HEK293 (cell line): ENCODE results near the gene GGN.

Experiments
- GFI1B ChIP-seq: fragments of 450-650 bp; formaldehyde crosslinking; IDR thresholded peaks from 2 replicates; pipeline ENCODE4 v1.5.1; 2016; ENCODE audit warnings: missing biosample characterization, missing genetic modification characterization
- GLIS1 ChIP-seq: fragments of 450-650 bp; formaldehyde crosslinking; IDR thresholded peaks from 2 replicates; pipeline ENCODE4 v1.5.1; 2016; ENCODE audit warnings: missing biosample characterization, missing genetic modification characterization
- SCRT1 ChIP-seq: fragments of 450-650 bp; formaldehyde crosslinking; IDR thresholded peaks from 2 replicates; pipeline ENCODE4 v1.5.1; 2016; ENCODE audit warnings: missing biosample characterization, missing genetic modification characterization, borderline replicate concordance
- SP7 ChIP-seq: fragments of 450-650 bp; formaldehyde crosslinking; IDR thresholded peaks from 2 replicates; pipeline ENCODE4 v1.5.1; 2016; ENCODE audit warnings: missing biosample characterization, missing genetic modification characterization
- YY2 ChIP-seq: fragments of 450-650 bp; formaldehyde crosslinking; IDR thresholded peaks from 2 replicates; pipeline ENCODE4 v1.5.1; 2016; ENCODE audit warnings: missing biosample characterization, missing genetic modification characterization
- ZEB2 ChIP-seq: fragments of 450-650 bp; formaldehyde crosslinking; IDR thresholded peaks from 2 replicates; pipeline ENCODE4 v1.5.1; 2016; ENCODE audit warnings: missing biosample characterization, missing genetic modification characterization
- ZFHX2 ChIP-seq: fragments of 450-650 bp; formaldehyde crosslinking; conservative IDR thresholded peaks from 2 replicates; pipeline ENCODE4 v1.5.1; 2016; ENCODE audit warnings: missing biosample characterization, missing genetic modification characterization
- ZNF133 ChIP-seq: fragments of 450-650 bp; formaldehyde crosslinking; IDR thresholded peaks from 2 replicates; pipeline ENCODE4 v1.5.1; 2016; ENCODE audit warnings: missing biosample characterization, missing genetic modification characterization
- ZNF169 ChIP-seq: fragments of 450-650 bp; formaldehyde crosslinking; IDR thresholded peaks from 2 replicates; pipeline ENCODE4 v1.5.1; 2016; ENCODE audit warnings: missing biosample characterization, missing genetic modification characterization
- ZNF174 ChIP-seq: fragments of 450-650 bp; formaldehyde crosslinking; IDR thresholded peaks from 2 replicates; pipeline ENCODE4 v1.5.0; 2017; ENCODE audit warnings: missing biosample characterization, mild to moderate bottlenecking, missing genetic modification characterization
- ZNF175 ChIP-seq: fragments of 450-650 bp; formaldehyde crosslinking; IDR thresholded peaks from 2 replicates; pipeline ENCODE4 v1.5.1; 2016; ENCODE audit warnings: missing biosample characterization, missing genetic modification characterization
- ZNF19 ChIP-seq: fragments of 450-650 bp; formaldehyde crosslinking; IDR thresholded peaks from 2 replicates; pipeline ENCODE4; 2016; ENCODE audit warnings: missing biosample characterization, missing genetic modification characterization, low read depth
- ZNF280C ChIP-seq: fragments of 450-650 bp; formaldehyde crosslinking; IDR thresholded peaks from 2 replicates; pipeline ENCODE4 v1.5.1; 2016; ENCODE audit warnings: missing biosample characterization, missing genetic modification characterization
- ZNF292 ChIP-seq: fragments of 450-650 bp; formaldehyde crosslinking; IDR thresholded peaks from 2 replicates; pipeline ENCODE4 v1.5.1; 2016; ENCODE audit warnings: low read depth, missing biosample characterization, missing genetic modification characterization, borderline replicate concordance
- ZNF354C ChIP-seq: fragments of 450-650 bp; formaldehyde crosslinking; IDR thresholded peaks from 2 replicates; pipeline ENCODE4 v1.5.1; 2016; ENCODE audit warnings: missing biosample characterization, missing genetic modification characterization, low read depth, borderline replicate concordance
- ZNF37A ChIP-seq: fragments of 450-650 bp; IDR thresholded peaks from 2 replicates; pipeline ENCODE4 v1.5.1; 2018; ENCODE audit warnings: missing biosample characterization, missing genetic modification characterization
- ZNF391 ChIP-seq: fragments of 450-650 bp; formaldehyde crosslinking; IDR thresholded peaks from 2 replicates; pipeline ENCODE4 v1.5.1; 2016; ENCODE audit warnings: low read depth, missing biosample characterization, missing genetic modification characterization, borderline replicate concordance
- ZNF404 ChIP-seq: fragments of 450-650 bp; formaldehyde crosslinking; IDR thresholded peaks from 2 replicates; pipeline ENCODE4 v1.5.1; 2017; ENCODE audit warnings: missing biosample characterization, missing genetic modification characterization
- ZNF423 ChIP-seq: fragments of 450-650 bp; formaldehyde crosslinking; IDR thresholded peaks from 2 replicates; pipeline ENCODE4 v1.5.1; 2016; ENCODE audit warnings: missing biosample characterization, missing genetic modification characterization
- ZNF473 ChIP-seq: fragments of 450-650 bp; formaldehyde crosslinking; IDR thresholded peaks from 2 replicates; pipeline ENCODE4 v1.5.1; 2017; ENCODE audit warnings: missing biosample characterization, missing genetic modification characterization
- ZNF521 ChIP-seq: fragments of 450-650 bp; formaldehyde crosslinking; IDR thresholded peaks from 2 replicates; pipeline ENCODE4 v1.5.1; 2017; ENCODE audit warnings: missing biosample characterization, mild to moderate bottlenecking, missing genetic modification characterization
- ZNF558 ChIP-seq: fragments of 450-650 bp; formaldehyde crosslinking; IDR thresholded peaks from 2 replicates; pipeline ENCODE4 v1.5.1; 2016; ENCODE audit warnings: missing biosample characterization, missing genetic modification characterization
- ZNF596 ChIP-seq: fragments of 450-650 bp; IDR thresholded peaks from 2 replicates; pipeline ENCODE4 v1.5.0; 2018; ENCODE audit warnings: missing biosample characterization, mild to moderate bottlenecking, missing genetic modification characterization, moderate library complexity
- ZNF658 ChIP-seq: fragments of 450-650 bp; formaldehyde crosslinking; IDR thresholded peaks from 2 replicates; pipeline ENCODE4; 2016; ENCODE audit warnings: missing biosample characterization, missing genetic modification characterization
- ZNF701 ChIP-seq: fragments of 450-650 bp; formaldehyde crosslinking; IDR thresholded peaks from 2 replicates; pipeline ENCODE4 v1.5.1; 2016; ENCODE audit warnings: missing biosample characterization, missing genetic modification characterization
- ZNF777 ChIP-seq: fragments of 450-650 bp; formaldehyde crosslinking; IDR thresholded peaks from 2 replicates; pipeline ENCODE4 v1.5.1; 2017; ENCODE audit warnings: missing biosample characterization, missing genetic modification characterization, borderline replicate concordance
- TF ChIP-seq, protein P1 (sequence below): fragments of 450-650 bp; formaldehyde crosslinking; IDR thresholded peaks from 2 replicates; pipeline ENCODE4 v1.5.1; 2016; ENCODE audit warnings: missing biosample characterization, missing genetic modification characterization
- TF ChIP-seq, protein P2 (sequence below): fragments of 450-650 bp; formaldehyde crosslinking; IDR thresholded peaks from 2 replicates; pipeline ENCODE4 v1.5.1; 2016; ENCODE audit warnings: missing biosample characterization, missing genetic modification characterization
- TF ChIP-seq, protein P3 (sequence below): fragments of 450-650 bp; formaldehyde crosslinking; IDR thresholded peaks from 2 replicates; pipeline ENCODE4 v1.5.1; 2017; ENCODE audit warnings: missing biosample characterization, missing genetic modification characterization
- TF ChIP-seq, protein P4 (sequence below): fragments of 450-650 bp; formaldehyde crosslinking; IDR thresholded peaks from 2 replicates; pipeline ENCODE4; 2016; ENCODE audit warnings: missing biosample characterization, missing genetic modification characterization

Gene GGN

DNA sequence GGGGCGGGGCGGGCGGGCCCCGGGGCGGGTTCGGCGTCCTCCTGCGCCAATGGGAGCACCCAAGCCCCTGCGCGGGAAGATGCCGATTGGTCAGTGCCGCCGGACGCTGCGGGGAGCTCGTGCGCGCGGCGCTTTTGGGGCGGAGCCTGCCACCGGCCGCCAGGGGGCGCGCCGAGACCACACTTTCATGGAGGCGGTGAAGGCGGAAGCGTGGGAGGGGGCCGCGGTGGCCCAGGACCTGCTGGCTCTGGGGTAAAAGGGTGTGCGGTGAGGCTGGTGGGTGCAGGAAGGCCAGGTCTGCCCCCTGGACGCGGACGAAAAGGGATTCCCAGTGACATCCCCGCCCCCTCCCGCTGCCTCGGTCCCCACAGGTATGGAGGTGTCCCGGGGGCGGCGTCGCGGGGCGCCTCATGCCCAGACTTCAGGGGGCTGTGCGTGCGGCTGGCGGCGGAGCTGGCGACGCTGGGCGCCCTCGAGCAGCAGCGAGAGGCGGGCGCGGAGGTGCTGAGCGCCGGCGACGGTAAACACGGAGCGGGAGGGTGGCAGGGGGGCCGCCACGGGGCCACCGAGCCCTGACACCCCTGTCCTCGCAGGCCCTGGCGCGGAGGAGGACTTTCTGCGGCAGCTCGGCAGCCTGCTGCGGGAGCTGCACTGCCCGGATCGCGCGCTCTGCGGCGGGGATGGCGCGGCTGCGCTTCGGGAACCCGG, 15.3 kb upstream of the GGN start, which contains the start of gene FAM98C (continued):
- TF ChIP-seq ZNF404 (tag by site-specific recombination): no peak
- 0 out of 2 replicates have a peak, but pooled peaks have one; percentile 21 for TF ChIP-seq GFI1B (tag by site-specific recombination)
- TF ChIP-seq ZFHX2: peak; percentile 100
- TF ChIP-seq ZNF658 (tag by site-specific recombination): no peak
- peak; percentile 91 for TF ChIP-seq ZNF423
- TF ChIP-seq ZNF701 (tag by site-specific recombination): no peak
- TF ChIP-seq ZNF391 (tag by site-specific recombination): peak; percentile 98
- TF ChIP-seq ZNF133 (tag by site-specific recombination): no peak
- no peak for TF ChIP-seq ZNF473 (tag by site-specific recombination)
- TF ChIP-seq, protein P1, sequence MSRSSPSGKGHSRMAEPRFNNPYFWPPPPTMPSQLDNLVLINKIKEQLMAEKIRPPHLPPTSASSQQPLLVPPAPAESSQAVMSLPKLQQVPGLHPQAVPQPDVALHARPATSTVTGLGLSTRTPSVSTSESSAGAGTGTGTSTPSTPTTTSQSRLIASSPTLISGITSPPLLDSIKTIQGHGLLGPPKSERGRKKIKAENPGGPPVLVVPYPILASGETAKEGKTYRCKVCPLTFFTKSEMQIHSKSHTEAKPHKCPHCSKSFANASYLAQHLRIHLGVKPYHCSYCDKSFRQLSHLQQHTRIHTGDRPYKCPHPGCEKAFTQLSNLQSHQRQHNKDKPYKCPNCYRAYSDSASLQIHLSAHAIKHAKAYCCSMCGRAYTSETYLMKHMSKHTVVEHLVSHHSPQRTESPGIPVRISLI: no peak
- no peak for TF ChIP-seq ZNF175 (tag by site-specific recombination)
- TF ChIP-seq ZNF354C (tag by site-specific recombination): no peak
- no peak for TF ChIP-seq ZNF292 (tag by site-specific recombination)
- TF ChIP-seq SP7: peak; percentile 96
- no peak for TF ChIP-seq ZNF280C
- TF ChIP-seq ZNF19: no peak
- TF ChIP-seq YY2 (tag by site-specific recombination): peak; percentile 85; the same call in 1 of the 2 replicates
- TF ChIP-seq GLIS1 (tag by site-specific recombination): peak; percentile 97
- TF ChIP-seq ZNF777: peak; percentile 66
- peak; percentile 54; the same call in 1 of the 2 replicates for TF ChIP-seq ZNF169
- TF ChIP-seq, protein P2, sequence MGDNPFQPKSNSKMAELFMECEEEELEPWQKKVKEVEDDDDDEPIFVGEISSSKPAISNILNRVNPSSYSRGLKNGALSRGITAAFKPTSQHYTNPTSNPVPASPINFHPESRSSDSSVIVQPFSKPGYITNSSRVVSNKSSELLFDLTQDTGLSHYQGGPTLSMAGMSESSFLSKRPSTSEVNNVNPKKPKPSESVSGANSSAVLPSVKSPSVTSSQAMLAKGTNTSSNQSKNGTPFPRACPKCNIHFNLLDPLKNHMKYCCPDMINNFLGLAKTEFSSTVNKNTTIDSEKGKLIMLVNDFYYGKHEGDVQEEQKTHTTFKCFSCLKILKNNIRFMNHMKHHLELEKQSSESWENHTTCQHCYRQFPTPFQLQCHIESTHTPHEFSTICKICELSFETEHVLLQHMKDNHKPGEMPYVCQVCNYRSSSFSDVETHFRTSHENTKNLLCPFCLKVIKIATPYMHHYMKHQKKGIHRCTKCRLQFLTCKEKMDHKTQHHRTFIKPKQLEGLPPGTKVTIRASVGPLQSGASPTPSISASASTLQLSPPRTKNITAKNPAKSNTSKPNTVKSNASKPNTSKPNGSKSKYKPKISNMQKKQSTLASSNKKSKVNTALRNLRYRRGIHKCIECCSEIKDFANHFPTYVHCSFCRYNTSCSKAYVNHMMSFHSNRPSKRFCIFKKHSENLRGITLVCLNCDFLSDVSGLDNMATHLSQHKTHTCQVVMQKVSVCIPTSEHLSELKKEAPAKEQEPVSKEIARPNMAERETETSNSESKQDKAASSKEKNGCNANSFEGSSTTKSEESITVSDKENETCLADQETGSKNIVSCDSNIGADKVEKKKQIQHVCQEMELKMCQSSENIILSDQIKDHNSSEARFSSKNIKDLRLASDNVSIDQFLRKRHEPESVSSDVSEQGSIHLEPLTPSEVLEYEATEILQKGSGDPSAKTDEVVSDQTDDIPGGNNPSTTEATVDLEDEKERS (tag by site-specific recombination): no peak
- TF ChIP-seq ZNF37A (tag by site-specific recombination): no peak
- TF ChIP-seq, protein P3, sequence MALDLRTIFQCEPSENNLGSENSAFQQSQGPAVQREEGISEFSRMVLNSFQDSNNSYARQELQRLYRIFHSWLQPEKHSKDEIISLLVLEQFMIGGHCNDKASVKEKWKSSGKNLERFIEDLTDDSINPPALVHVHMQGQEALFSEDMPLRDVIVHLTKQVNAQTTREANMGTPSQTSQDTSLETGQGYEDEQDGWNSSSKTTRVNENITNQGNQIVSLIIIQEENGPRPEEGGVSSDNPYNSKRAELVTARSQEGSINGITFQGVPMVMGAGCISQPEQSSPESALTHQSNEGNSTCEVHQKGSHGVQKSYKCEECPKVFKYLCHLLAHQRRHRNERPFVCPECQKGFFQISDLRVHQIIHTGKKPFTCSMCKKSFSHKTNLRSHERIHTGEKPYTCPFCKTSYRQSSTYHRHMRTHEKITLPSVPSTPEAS (tag by site-specific recombination): peak; percentile 82
- peak; percentile 13; the same call in 1 of the 2 replicates for TF ChIP-seq SCRT1
- no peak for TF ChIP-seq ZNF558 (tag by site-specific recombination)
- TF ChIP-seq ZNF596 (tag by site-specific recombination): no peak
- TF ChIP-seq ZNF174 (tag by site-specific recombination): no peak
- TF ChIP-seq ZNF521: no peak
- TF ChIP-seq, protein P4, sequence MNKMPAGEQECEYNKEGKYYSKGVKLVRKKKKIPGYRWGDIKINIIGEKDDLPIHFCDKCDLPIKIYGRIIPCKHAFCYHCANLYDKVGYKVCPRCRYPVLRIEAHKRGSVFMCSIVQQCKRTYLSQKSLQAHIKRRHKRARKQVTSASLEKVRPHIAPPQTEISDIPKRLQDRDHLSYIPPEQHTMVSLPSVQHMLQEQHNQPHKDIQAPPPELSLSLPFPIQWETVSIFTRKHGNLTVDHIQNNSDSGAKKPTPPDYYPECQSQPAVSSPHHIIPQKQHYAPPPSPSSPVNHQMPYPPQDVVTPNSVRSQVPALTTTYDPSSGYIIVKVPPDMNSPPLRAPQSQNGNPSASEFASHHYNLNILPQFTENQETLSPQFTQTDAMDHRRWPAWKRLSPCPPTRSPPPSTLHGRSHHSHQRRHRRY: no peak
- peak; percentile 97 for TF ChIP-seq ZEB2 (tag by site-specific recombination)
